ENCODE data around the gene SMYD3.
"Not testable (repeated sequence)": the region's sequence is repeated elsewhere in the genome, so short reads cannot be mapped to it uniquely, and the experiment has no call there.

The SMYD3 gene

GRCh38 chr1:245718123-245718522 is 789.0 kb downstream of the SMYD3 start:
- no peak for DNase-seq (ENCODE audit: low read depth in 2 of 2)

GRCh38 chr1:245717611-245718010 is 789.5 kb downstream of the SMYD3 start:
- no peak for DNase-seq (ENCODE audit: low read depth in 2 of 2)

GRCh38 chr1:245716561-245716960 is 790.5 kb downstream of the SMYD3 start:
- DNase-seq (ENCODE audit: low read depth in 2 of 2), result no peak

- no peak for DNase-seq (ENCODE audit: low read depth in 2 of 2)
These were observed 791.1 kb downstream of the SMYD3 start for GRCh38 chr1:245715970-245716369.

GRCh38 chr1:245715291-245715701 is 791.8 kb downstream of the SMYD3 start:
- DNase-seq (ENCODE audit: low read depth in 2 of 2), result no peak

- DNase-seq (ENCODE audit: low read depth in 2 of 2), result not testable (repeated sequence)
These were observed 793.1 kb downstream of the SMYD3 start for GRCh38 chr1:245714027-245714426.

- no peak for DNase-seq (ENCODE audit: low read depth in 2 of 2)
These were observed 795.8 kb downstream of the SMYD3 start for GRCh38 chr1:245710961-245711903.

- no peak for DNase-seq (ENCODE audit: low read depth in 2 of 2)
These were observed 799.1 kb downstream of the SMYD3 start for GRCh38 chr1:245707941-245708340.

GRCh38 chr1:245704765-245705164 is 802.3 kb downstream of the SMYD3 start:
- no peak for DNase-seq (ENCODE audit: low read depth in 2 of 2)

GRCh38 chr1:245704341-245704740 is 802.7 kb downstream of the SMYD3 start:
- no peak for DNase-seq (ENCODE audit: low read depth in 2 of 2)

GRCh38 chr1:245702346-245702745 is 804.7 kb downstream of the SMYD3 start:
- DNase-seq (ENCODE audit: low read depth in 2 of 2), result no peak

- no peak for DNase-seq (ENCODE audit: low read depth in 2 of 2)
These were observed 805.4 kb downstream of the SMYD3 start for GRCh38 chr1:245701631-245702030.

- DNase-seq (ENCODE audit: low read depth in 2 of 2), result no peak
These were observed 806.4 kb downstream of the SMYD3 start for GRCh38 chr1:245700631-245701030.
